B cell (primary cell): Measurements from ENCODE around the gene TRIM44.

Experiments used
- CTCF ChIP-seq: fragments of 200-600 bp; IDR thresholded peaks from one replicate; pipeline ENCODE4 v1.8.0; 2022; ENCODE audit warnings: antibody characterized with exemption, mild to moderate bottlenecking
- EZH2 ChIP-seq: IDR thresholded peaks from 2 replicates; pipeline ENCODE4 v1.6.1; 2012; ENCODE audit warnings: borderline replicate concordance, low read depth, mild to moderate bottlenecking, moderate library complexity, low read length; ENCODE audit not compliant: insufficient read depth, poor library complexity, severe bottlenecking

GRCh38 chr11:35650467-35650866, 12.1 kb upstream of the TRIM44 start:
- TF ChIP-seq CTCF (no peak), EZH2 (no peak)
